Measurements from ENCODE around the gene RGMB. TPM values are rescaled to one million over a fixed set of nuclear protein-coding genes. Genes with fewer than 3 reads are reported as not detected.

Gene RGMB
- total RNA-seq, 1 experiment from 2014 or later: 16.4 TPM

- TF ChIP-seq EZH2 (IDR thresholded peaks at IDR 0.05; ENCODE audit: borderline replicate concordance, low read depth, low read length, poor library complexity, severe bottlenecking) (no peak), CTCF (conservative IDR thresholded peaks at IDR 0.05; ENCODE audit: low read depth, low read length) (no peak)
- POLR2A ChIA-PET (ENCODE audit: low non-redundant PET): no interaction called here
- H3K4me3 ChIP-seq (ENCODE audit: low read depth, low read length, poor library complexity, severe bottlenecking): no peak overlapping the region
- BruUV-seq (replicated peaks): TSS peak; percentile 12
- no peaks in the 10 kb centered on the region for H3K27me3 ChIP-seq (replicated peaks; ENCODE audit: insufficient read depth, low read depth, low read length, poor library complexity)
- H3K27ac ChIP-seq (ENCODE audit: low read depth, low read length, poor library complexity, severe bottlenecking): no peak overlapping the region
- intact Hi-C loops (cut with micrococcal nuclease; ENCODE audit: unreplicated experiment): no loop called here
- H3K9me3 ChIP-seq (ENCODE audit: low read depth, low read length, poor library complexity, severe bottlenecking): no peaks in the 10 kb centered on the region
- no peak for DNase-seq (ENCODE audit: low spot score)
- peaks cover 29% of the 10 kb centered on the region for H3K4me1 ChIP-seq (ENCODE audit: insufficient read depth, low read length, poor library complexity, severe bottlenecking)
- no peaks in the 10 kb centered on the region for H3K36me3 ChIP-seq (ENCODE audit: insufficient read depth, low read length, poor library complexity, severe bottlenecking)
- CTCF ChIA-PET: interaction anchor here (1.1 kb wide), 1 partner anchor 30 kb away, joined by 3 read pairs; no protein-coding TSS in a partner anchor
Observed at GRCh38 chr5:98795243-98795642, 21.8 kb downstream of the RGMB start.

DNA sequence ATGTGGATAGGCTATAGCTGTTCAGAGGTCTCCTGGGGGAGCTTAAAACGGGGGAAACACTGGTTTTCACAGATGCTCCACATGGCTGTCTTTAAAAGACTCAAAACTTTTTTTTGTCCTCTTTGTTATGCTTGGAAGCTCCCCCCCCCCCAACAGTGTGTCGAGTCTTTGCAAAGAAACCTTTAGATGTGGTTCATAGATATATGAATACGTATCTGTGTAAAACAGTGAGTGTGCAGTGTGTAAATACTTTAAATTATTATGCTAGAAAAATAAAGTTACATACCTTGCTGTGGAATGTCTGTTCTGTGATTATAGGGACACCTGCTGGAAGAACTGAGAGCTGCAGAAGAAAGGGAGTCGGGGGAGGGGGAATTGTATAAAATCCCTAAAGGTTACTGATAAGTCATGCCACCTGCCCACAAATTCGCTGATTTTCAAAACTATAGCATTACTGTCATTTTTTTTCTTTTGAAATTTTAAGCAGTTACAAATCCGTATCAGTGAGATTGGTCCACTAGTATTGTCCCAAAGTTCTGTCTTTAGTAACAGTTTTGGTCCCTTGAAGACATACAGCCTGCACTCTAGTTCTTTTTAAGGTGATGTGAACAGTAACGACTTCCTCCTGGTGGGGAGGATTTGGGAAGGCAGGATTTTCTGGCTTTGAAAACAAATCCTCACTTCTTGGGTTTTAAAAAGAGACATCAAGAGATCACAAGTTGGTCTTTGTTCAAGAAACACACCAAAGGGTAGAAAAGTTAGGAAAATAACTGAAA is 22.9 kb downstream of the RGMB start:
- TF ChIP-seq EZH2 (IDR thresholded peaks at IDR 0.05; ENCODE audit: borderline replicate concordance, low read depth, low read length, poor library complexity, severe bottlenecking): no peak
- TF ChIP-seq CTCF (conservative IDR thresholded peaks at IDR 0.05; ENCODE audit: low read depth, low read length): peak; percentile 81
- no peak overlapping the region for H3K4me3 ChIP-seq (ENCODE audit: low read depth, low read length, poor library complexity, severe bottlenecking)
- peaks cover 23% of the 10 kb centered on the region for H3K4me1 ChIP-seq (ENCODE audit: insufficient read depth, low read length, poor library complexity, severe bottlenecking)
- DNase-seq (ENCODE audit: low spot score): peak; percentile 70
- no peaks in the 10 kb centered on the region for H3K36me3 ChIP-seq (ENCODE audit: insufficient read depth, low read length, poor library complexity, severe bottlenecking)
- no peaks in the 10 kb centered on the region for H3K27me3 ChIP-seq (replicated peaks; ENCODE audit: insufficient read depth, low read depth, low read length, poor library complexity)
- ChIA-PET POLR2A (ENCODE audit: low non-redundant PET) (interaction anchor here (0.6 kb wide), 1 partner anchor 160 kb away, joined by 8 read pairs; no protein-coding TSS in a partner anchor), CTCF (interaction anchor here (0.5 to 0.9 kb wide), 4 partner anchors 14 to 1565 kb away, joined by 4 to 10 read pairs (median 6); no protein-coding TSS in a partner anchor)
- H3K27ac ChIP-seq (ENCODE audit: low read depth, low read length, poor library complexity, severe bottlenecking): no peak overlapping the region
- intact Hi-C loops (cut with micrococcal nuclease; ENCODE audit: unreplicated experiment): no loop called here
- BruUV-seq (replicated peaks): no TSS peak
- no peaks in the 10 kb centered on the region for H3K9me3 ChIP-seq (ENCODE audit: low read depth, low read length, poor library complexity, severe bottlenecking)

DNA sequence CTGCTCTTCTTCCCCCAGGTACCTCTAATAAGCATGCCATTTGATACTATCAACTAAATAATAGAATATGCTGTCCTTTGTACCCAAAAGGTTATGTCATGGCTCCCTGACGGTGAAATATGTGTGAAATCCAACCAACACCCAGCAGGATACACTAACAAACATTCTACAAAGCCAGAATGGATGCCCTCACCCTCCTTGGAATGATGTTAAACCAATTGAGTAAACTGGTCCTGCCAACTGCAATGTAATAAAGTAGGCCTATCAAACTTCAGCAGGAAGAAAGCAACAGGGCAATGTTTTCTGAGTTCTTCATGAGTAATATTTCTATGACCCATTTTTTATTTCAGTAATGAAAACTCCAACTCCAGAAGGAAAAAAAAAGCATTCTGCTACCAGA is 24.9 kb downstream of the RGMB start:
- ChIA-PET POLR2A (ENCODE audit: low non-redundant PET) (no interaction called here), CTCF (no interaction called here)
- H3K27me3 ChIP-seq (replicated peaks; ENCODE audit: insufficient read depth, low read depth, low read length, poor library complexity): no peaks in the 10 kb centered on the region
- intact Hi-C loops (cut with micrococcal nuclease; ENCODE audit: unreplicated experiment): no loop called here
- no peak overlapping the region for H3K27ac ChIP-seq (ENCODE audit: low read depth, low read length, poor library complexity, severe bottlenecking)
- DNase-seq (ENCODE audit: low spot score): no peak
- no peaks in the 10 kb centered on the region for H3K36me3 ChIP-seq (ENCODE audit: insufficient read depth, low read length, poor library complexity, severe bottlenecking)
- H3K9me3 ChIP-seq (ENCODE audit: low read depth, low read length, poor library complexity, severe bottlenecking): no peaks in the 10 kb centered on the region
- peaks cover 15% of the 10 kb centered on the region for H3K4me1 ChIP-seq (ENCODE audit: insufficient read depth, low read length, poor library complexity, severe bottlenecking)
- TF ChIP-seq CTCF (conservative IDR thresholded peaks at IDR 0.05; ENCODE audit: low read depth, low read length) (no peak), EZH2 (IDR thresholded peaks at IDR 0.05; ENCODE audit: borderline replicate concordance, low read depth, low read length, poor library complexity, severe bottlenecking) (no peak)
- no TSS peak for BruUV-seq (replicated peaks)
- H3K4me3 ChIP-seq (ENCODE audit: low read depth, low read length, poor library complexity, severe bottlenecking): no peak overlapping the region

All from A673 (cell line).